Osteocyte (in vitro differentiated cells): ENCODE measurements around the gene TP63. TPM values are rescaled to one million over a fixed set of nuclear protein-coding genes. Genes with fewer than 3 reads are reported as not detected.

ENCODE experiments used
- DNase-seq: peaks from one replicate; pipeline ENCODE4 v3.0.0; 2021; ENCODE audit warnings: mixed read lengths; ENCODE audit not compliant: unreplicated experiment; ENCODE audit errors: extremely low spot score
- H3K27ac Mint-ChIP-seq: one replicate; pipeline ENCODE4 v1.8.0; 2021; ENCODE audit warnings: mild to moderate bottlenecking, mixed read lengths; ENCODE audit not compliant: unreplicated experiment
- H3K27me3 Mint-ChIP-seq: one replicate; pipeline ENCODE4 v1.8.0; 2021; ENCODE audit warnings: mixed read lengths; ENCODE audit not compliant: unreplicated experiment
- H3K36me3 Mint-ChIP-seq: one replicate; pipeline ENCODE4 v1.8.0; 2021; ENCODE audit warnings: mixed read lengths; ENCODE audit not compliant: unreplicated experiment
- H3K4me1 Mint-ChIP-seq: one replicate; pipeline ENCODE4 v1.8.0; 2021; ENCODE audit warnings: mixed read lengths; ENCODE audit not compliant: unreplicated experiment
- H3K4me3 Mint-ChIP-seq: one replicate; pipeline ENCODE4 v1.8.0; 2021; ENCODE audit warnings: mild to moderate bottlenecking, moderate library complexity, mixed read lengths; ENCODE audit not compliant: unreplicated experiment
- H3K9me3 Mint-ChIP-seq: one replicate; pipeline ENCODE4 v1.8.0; 2021; ENCODE audit warnings: mixed read lengths; ENCODE audit not compliant: unreplicated experiment
- total RNA-seq: library from RNA; stranded (reverse); gene quantifications from 2 replicates; pipeline ENCODE4 v1.2.1, GENCODE V29; 2021
- TF ChIP-seq, protein P1 (sequence below): fragments of 200-600 bp; sonication (generic); IDR thresholded peaks from 2 replicates; pipeline ENCODE4 v1.5.0; 2021; ENCODE audit warnings: antibody characterized with exemption, mild to moderate bottlenecking, moderate library complexity

The TP63 gene
- total RNA-seq, 1 donor from 2014 or later: 0.16 TPM

GRCh38 chr3:189778340-189778950, 147.3 kb downstream of the TP63 start:
- TF ChIP-seq, protein P1, sequence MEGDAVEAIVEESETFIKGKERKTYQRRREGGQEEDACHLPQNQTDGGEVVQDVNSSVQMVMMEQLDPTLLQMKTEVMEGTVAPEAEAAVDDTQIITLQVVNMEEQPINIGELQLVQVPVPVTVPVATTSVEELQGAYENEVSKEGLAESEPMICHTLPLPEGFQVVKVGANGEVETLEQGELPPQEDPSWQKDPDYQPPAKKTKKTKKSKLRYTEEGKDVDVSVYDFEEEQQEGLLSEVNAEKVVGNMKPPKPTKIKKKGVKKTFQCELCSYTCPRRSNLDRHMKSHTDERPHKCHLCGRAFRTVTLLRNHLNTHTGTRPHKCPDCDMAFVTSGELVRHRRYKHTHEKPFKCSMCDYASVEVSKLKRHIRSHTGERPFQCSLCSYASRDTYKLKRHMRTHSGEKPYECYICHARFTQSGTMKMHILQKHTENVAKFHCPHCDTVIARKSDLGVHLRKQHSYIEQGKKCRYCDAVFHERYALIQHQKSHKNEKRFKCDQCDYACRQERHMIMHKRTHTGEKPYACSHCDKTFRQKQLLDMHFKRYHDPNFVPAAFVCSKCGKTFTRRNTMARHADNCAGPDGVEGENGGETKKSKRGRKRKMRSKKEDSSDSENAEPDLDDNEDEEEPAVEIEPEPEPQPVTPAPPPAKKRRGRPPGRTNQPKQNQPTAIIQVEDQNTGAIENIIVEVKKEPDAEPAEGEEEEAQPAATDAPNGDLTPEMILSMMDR: no peak
- no peak overlapping the region for H3K27ac Mint-ChIP-seq
- no peaks in the 10 kb centered on the region for H3K36me3 Mint-ChIP-seq
- no peak for DNase-seq
- no peaks in the 10 kb centered on the region for H3K9me3 Mint-ChIP-seq
- H3K4me1 Mint-ChIP-seq: no peaks in the 10 kb centered on the region
- no peak overlapping the region for H3K4me3 Mint-ChIP-seq
- no peaks in the 10 kb centered on the region for H3K27me3 Mint-ChIP-seq

DNA sequence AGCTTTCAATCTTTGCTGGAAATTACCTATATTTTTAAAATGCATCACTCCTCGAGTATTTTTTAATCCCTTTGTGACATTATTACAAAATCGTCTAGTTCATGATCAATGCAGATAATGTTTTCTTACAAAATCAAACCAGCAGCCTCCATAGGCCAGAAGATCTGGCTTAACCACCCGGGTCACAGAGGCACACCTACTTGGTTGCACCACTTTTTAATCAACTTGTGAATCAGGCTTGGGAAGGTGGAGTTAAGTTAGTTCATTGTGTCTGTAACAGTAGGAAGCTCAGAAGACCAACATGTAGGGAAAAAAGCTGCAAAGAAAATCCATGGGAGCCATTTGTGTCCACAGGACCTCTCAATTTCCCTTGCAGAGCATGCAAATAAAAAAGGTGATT, 148.0 kb downstream of the TP63 start:
- Mint-ChIP-seq H3K4me3 (no peak overlapping the region), H3K9me3 (no peaks in the 10 kb centered on the region), H3K4me1 (no peaks in the 10 kb centered on the region), H3K36me3 (no peaks in the 10 kb centered on the region), H3K27me3 (no peaks in the 10 kb centered on the region), H3K27ac (no peak overlapping the region)
- DNase-seq: no peak
- TF ChIP-seq, protein P1: no peak

- Mint-ChIP-seq H3K27me3 (no peaks in the 10 kb centered on the region), H3K4me1 (no peaks in the 10 kb centered on the region), H3K4me3 (no peak overlapping the region), H3K27ac (no peak overlapping the region), H3K9me3 (no peaks in the 10 kb centered on the region), H3K36me3 (no peaks in the 10 kb centered on the region)
- TF ChIP-seq, protein P1: no peak
- DNase-seq: no peak
These were observed 149.5 kb downstream of the TP63 start for GRCh38 chr3:189780546-189781270.

DNA sequence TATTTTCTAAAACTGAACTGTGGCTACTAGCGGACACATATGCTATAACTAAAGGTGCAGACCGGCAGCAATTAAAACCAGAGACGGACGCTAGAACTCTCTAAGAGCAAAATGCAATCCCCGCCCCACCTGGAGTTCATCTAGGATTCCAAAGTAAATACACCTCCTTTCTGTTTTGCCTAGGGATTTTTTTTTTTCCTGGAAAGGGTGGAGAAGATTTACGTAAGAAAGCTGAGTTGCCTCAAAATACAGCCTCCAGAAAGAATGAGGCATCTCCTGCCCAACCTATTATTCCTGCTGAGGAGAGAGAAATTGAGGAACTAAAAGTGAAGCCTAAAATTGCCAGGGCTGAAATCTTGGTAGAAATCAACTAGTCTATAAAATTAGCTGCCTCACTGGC, 150.2 kb downstream of the TP63 start:
- Mint-ChIP-seq H3K9me3 (no peaks in the 10 kb centered on the region), H3K27me3 (no peaks in the 10 kb centered on the region), H3K36me3 (no peaks in the 10 kb centered on the region), H3K4me3 (no peak overlapping the region), H3K4me1 (no peaks in the 10 kb centered on the region), H3K27ac (no peak overlapping the region)
- TF ChIP-seq, protein P1: no peak
- DNase-seq: no peak

GRCh38 chr3:189786479-189787064, 155.4 kb downstream of the TP63 start:
- no peak for DNase-seq
- H3K9me3 Mint-ChIP-seq: no peaks in the 10 kb centered on the region

More at GRCh38 chr3:189786479-189787064, 155.4 kb downstream of the TP63 start:
- Mint-ChIP-seq H3K36me3 (no peaks in the 10 kb centered on the region), H3K27ac (no peak overlapping the region), H3K4me1 (no peaks in the 10 kb centered on the region), H3K4me3 (no peak overlapping the region), H3K27me3 (no peaks in the 10 kb centered on the region)
- TF ChIP-seq, protein P1: no peak
